Measurements from ENCODE around the gene TMA7.

DNA sequence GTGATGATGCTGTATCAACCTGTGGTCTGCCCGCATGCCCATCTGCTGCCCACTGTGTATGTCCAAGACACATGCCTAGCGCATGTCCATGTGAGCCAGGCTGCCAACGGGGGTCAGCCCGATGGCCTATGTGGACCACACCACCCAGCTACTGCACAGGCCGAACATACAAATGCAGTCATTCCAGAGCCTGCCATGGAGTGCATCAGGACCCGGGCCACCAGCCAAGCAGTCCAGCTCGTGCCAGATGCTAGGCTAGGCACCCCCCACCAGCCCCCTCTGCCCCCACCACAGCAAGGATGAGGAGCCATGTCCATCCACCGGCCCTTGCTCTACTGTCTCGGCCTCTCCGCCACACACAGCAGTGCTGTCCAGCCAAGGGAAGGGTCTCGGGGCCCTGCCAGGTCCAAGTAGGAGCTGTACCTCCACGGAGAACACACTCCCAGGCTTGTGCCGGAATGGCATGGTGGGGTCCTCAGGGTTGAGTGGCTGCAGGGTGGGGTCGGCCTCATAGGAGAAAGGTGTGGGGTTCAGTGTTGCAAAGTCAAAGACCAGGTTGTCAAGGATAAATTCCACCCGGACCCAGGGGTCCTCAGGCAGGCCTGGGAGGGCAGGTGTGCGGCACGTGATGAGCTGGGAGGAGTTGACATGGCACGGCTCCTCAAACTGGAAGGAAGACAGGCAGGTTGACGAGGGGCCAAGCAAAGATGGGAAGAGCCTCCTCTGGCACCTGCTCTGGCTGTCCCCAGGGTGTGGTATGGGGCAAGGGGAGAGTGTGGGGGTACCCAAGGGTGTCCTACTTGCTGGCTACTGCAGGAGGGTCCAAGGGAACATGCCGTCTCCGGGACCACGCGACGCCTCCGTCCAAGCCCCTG lies 25.4 kb upstream of the TMA7 start:
- TF ChIP-seq CTCF (IDR thresholded peaks at IDR 0.05): no peak
- no peak for TF ChIP-seq EZH2 (IDR thresholded peaks at IDR 0.05)
- no peak for TF ChIP-seq EZH2phosphoT487 (IDR thresholded peaks at IDR 0.05)

Data from neural progenitor cell (in vitro differentiated cells).